ENCODE measurements around the gene TTC7B.

GRCh38 chr14:90733139-90733808 is 83.0 kb downstream of the TTC7B start:
- no peak for TF ChIP-seq EZH2 (IDR thresholded peaks at IDR 0.05; ENCODE audit: borderline replicate concordance, low read depth, low read length, severe bottlenecking)
- no peak for TF ChIP-seq CTCF (IDR thresholded peaks at IDR 0.05; ENCODE audit: borderline replicate concordance, extremely low read depth, low read length, poor library complexity, severe bottlenecking)
